H9 (cell line): Measurements from ENCODE around the gene TEX264. TPM values are rescaled to one million over a fixed set of nuclear protein-coding genes. Genes with fewer than 3 reads are reported as not detected.

Experiments
- DNase-seq: peaks from one replicate; pipeline ENCODE4 v3.0.0-alpha.2; 2017
- H2AFZ ChIP-seq: one replicate; pipeline ENCODE4 v1.6.1; 2013; ENCODE audit warnings: mild to moderate bottlenecking, low read length, control low read depth, moderate library complexity
- H2AK5ac ChIP-seq: 2 replicates; pipeline ENCODE4 v1.6.1; 2013; ENCODE audit warnings: low read length, control low read depth, mixed read lengths; ENCODE audit not compliant: insufficient read length
- H2BK120ac ChIP-seq: one replicate; pipeline ENCODE4 v1.6.1; 2013; ENCODE audit warnings: low read depth, mild to moderate bottlenecking, low read length, control low read depth, inconsistent platforms; ENCODE audit not compliant: poor library complexity, severe bottlenecking
- H2BK12ac ChIP-seq: 2 replicates; pipeline ENCODE4 v1.6.1; 2013; ENCODE audit warnings: low read length, control low read depth, mixed read lengths, low read depth; ENCODE audit not compliant: insufficient read length
- H2BK15ac ChIP-seq: 2 replicates; pipeline ENCODE4 v1.6.1; 2013; ENCODE audit warnings: low read depth, low read length, control low read depth
- H2BK20ac ChIP-seq: one replicate; pipeline ENCODE4 v1.6.1; 2013; ENCODE audit warnings: low read depth, mild to moderate bottlenecking, low read length, control low read depth, inconsistent platforms; ENCODE audit not compliant: poor library complexity, severe bottlenecking
- H2BK5ac ChIP-seq: 2 replicates; pipeline ENCODE4 v1.6.1; 2013; ENCODE audit warnings: low read length, control low read depth, mixed read lengths; ENCODE audit not compliant: insufficient read length
- H3K14ac ChIP-seq: 2 replicates; pipeline ENCODE4 v1.6.1; 2013; ENCODE audit warnings: low read length, control low read depth; ENCODE audit not compliant: insufficient read depth
- H3K18ac ChIP-seq: 2 replicates; pipeline ENCODE4 v1.6.1; 2013; ENCODE audit warnings: low read depth, mild to moderate bottlenecking, mixed read lengths, low read length, control low read depth; ENCODE audit not compliant: insufficient read length
- H3K23ac ChIP-seq: 2 replicates; pipeline ENCODE4 v1.6.1; 2013; ENCODE audit warnings: low read length, control low read depth, mixed read lengths, low read depth; ENCODE audit not compliant: insufficient read length
- H3K23me2 ChIP-seq: 2 replicates; pipeline ENCODE4 v1.6.1; 2013; ENCODE audit warnings: low read depth, mild to moderate bottlenecking, mixed read lengths, low read length, control low read depth; ENCODE audit not compliant: insufficient read length, poor library complexity, severe bottlenecking
- H3K27ac ChIP-seq: 2 replicates; pipeline ENCODE4 v1.5.1; 2013; ENCODE audit warnings: low read length, control low read depth, mixed read lengths, low read depth; ENCODE audit not compliant: insufficient read length
- H3K27me3 ChIP-seq: 2 replicates; pipeline ENCODE4 v1.6.1; 2013; ENCODE audit warnings: low read length, control low read depth, inconsistent platforms; ENCODE audit not compliant: insufficient read depth
- H3K4ac ChIP-seq: 2 replicates; pipeline ENCODE4 v1.6.1; 2013; ENCODE audit warnings: low read depth, mild to moderate bottlenecking, control low read depth, inconsistent platforms, low read length, moderate library complexity
- H3K4me1 ChIP-seq: 2 replicates; pipeline ENCODE4 v1.6.1; 2013; ENCODE audit warnings: low read length, control low read depth, inconsistent platforms; ENCODE audit not compliant: insufficient read depth
- H3K4me2 ChIP-seq: 2 replicates; pipeline ENCODE4 v1.6.1; 2013; ENCODE audit warnings: low read length, control low read depth, mixed read lengths; ENCODE audit not compliant: insufficient read length, insufficient read depth
- H3K56ac ChIP-seq: 2 replicates; pipeline ENCODE4 v1.6.1; 2013; ENCODE audit warnings: low read depth, mild to moderate bottlenecking, mixed read lengths, low read length, control low read depth; ENCODE audit not compliant: insufficient read length
- H3K79me1 ChIP-seq: 2 replicates; pipeline ENCODE4 v1.6.1; 2013; ENCODE audit warnings: low read depth, mild to moderate bottlenecking, moderate library complexity, low read length, control low read depth, inconsistent platforms; ENCODE audit not compliant: insufficient read depth, poor library complexity, severe bottlenecking
- H3K79me2 ChIP-seq: 2 replicates; pipeline ENCODE4 v1.6.1; 2013; ENCODE audit warnings: low read length, control low read depth, inconsistent platforms; ENCODE audit not compliant: insufficient read depth
- H3K9ac ChIP-seq: 2 replicates; pipeline ENCODE4 v1.6.1; 2013; ENCODE audit warnings: low read length, control low read depth, mixed read lengths; ENCODE audit not compliant: insufficient read length; ENCODE audit errors: extremely low read depth
- H3K9me3 ChIP-seq: one replicate; pipeline ENCODE4 v1.6.1; 2013; ENCODE audit warnings: low read depth, low read length, inconsistent platforms; ENCODE audit not compliant: control insufficient read depth
- H3T11ph ChIP-seq: one replicate; pipeline ENCODE4 v1.6.1; 2013; ENCODE audit warnings: mild to moderate bottlenecking, low read length, control low read depth, inconsistent platforms
- H4K20me1 ChIP-seq: one replicate; pipeline ENCODE4 v1.6.1; 2013; ENCODE audit not compliant: control insufficient read depth, insufficient read length, insufficient read depth
- H4K5ac ChIP-seq: 2 replicates; pipeline ENCODE4 v1.6.1; 2013; ENCODE audit warnings: low read depth, mild to moderate bottlenecking, mixed read lengths, low read length, control low read depth; ENCODE audit not compliant: insufficient read length
- H4K8ac ChIP-seq: replicated peaks from 2 replicates; pipeline ENCODE4 v1.6.1; 2013; ENCODE audit warnings: low read length, control low read depth, mixed read lengths, low read depth; ENCODE audit not compliant: insufficient read length
- H4K91ac ChIP-seq: 2 replicates; pipeline ENCODE4 v1.6.1; 2013; ENCODE audit warnings: low read depth, mild to moderate bottlenecking, moderate library complexity, mixed read lengths, low read length, control low read depth; ENCODE audit not compliant: insufficient read length
- H3K27ac Mint-ChIP-seq, 3 experiments: 2 replicates in 2 of 3; 3 replicates in 1 of 3; pipeline ENCODE4 v1.8.0; 2020 to 2021; ENCODE audit warnings: mixed read lengths in 3 of 3, mild to moderate bottlenecking in 1 of 3, moderate library complexity in 1 of 3
- H3K27me3 Mint-ChIP-seq: 2 replicates; pipeline ENCODE4 v1.8.0; 2021; ENCODE audit warnings: low read depth, mild to moderate bottlenecking, moderate library complexity, mixed read lengths
- H3K36me3 Mint-ChIP-seq, 3 experiments: 2 replicates in 2 of 3; 3 replicates in 1 of 3; pipeline ENCODE4 v1.8.0; 2020 to 2021; ENCODE audit warnings: low read depth in 3 of 3, mixed read lengths in 3 of 3; ENCODE audit not compliant: insufficient read depth in 1 of 3
- H3K4me1 Mint-ChIP-seq, 2 experiments: 2 replicates each; pipeline ENCODE4 v1.8.0; 2020; ENCODE audit warnings: mixed read lengths in 2 of 2
- H3K4me3 Mint-ChIP-seq, 2 experiments: 2 replicates in 1 of 2; 3 replicates in 1 of 2; pipeline ENCODE4 v1.8.0; 2020 to 2021; ENCODE audit warnings: mild to moderate bottlenecking in 2 of 2, mixed read lengths in 2 of 2, moderate library complexity in 1 of 2
- H3K9me3 Mint-ChIP-seq, 2 experiments: 2 replicates in 1 of 2; 3 replicates in 1 of 2; pipeline ENCODE4 v1.8.0; 2020; ENCODE audit warnings: mild to moderate bottlenecking in 2 of 2, mixed read lengths in 2 of 2, moderate library complexity in 1 of 2
- CTCF ChIP-seq: fragments of 200-600 bp; sonication (generic); conservative IDR thresholded peaks from 3 replicates; pipeline ENCODE4 v1.8.0; 2021; ENCODE audit warnings: antibody characterized with exemption, mild to moderate bottlenecking
- WGBS: extraction: QIAGEN DNeasy Blood & Tissue Kit; methylation state at CpG from one replicate; pipeline ENCODE4 v1.1.7; 2013; ENCODE audit warnings: missing lambda C conversion rate, low lambda C conversion rate, mixed read lengths; ENCODE audit not compliant: insufficient read length; ENCODE audit errors: extremely low coverage; 5-methylcytosine and 5-hydroxymethylcytosine counted together
- total RNA-seq: library from RNA; stranded (reverse); gene quantifications from 2 replicates; pipeline ENCODE4 v1.2.1, GENCODE V29; 2021

TEX264 gene
- total RNA-seq, 1 experiment from 2014 or later: 17.3 TPM

- Mint-ChIP-seq H3K9me3 (no peaks in the 10 kb centered on the region), H3K27me3 (no peaks in the 10 kb centered on the region), H3K4me3 (no peak overlapping the region), H3K4me1 (peaks cover 15% of the 10 kb centered on the region in 2 experiments), H3K36me3 (peaks cover 2 to 8% (median 3%) of the 10 kb centered on the region in 3 experiments; a peak in 3 of 7 replicates), H3K27ac (peak overlapping the region in 1 of 3 experiments; percentile 68; a peak in 1 of 7 replicates)
- no peaks in the 10 kb centered on the region for H3K79me2 ChIP-seq
- TF ChIP-seq CTCF: no peak
- no peak overlapping the region for H3K9ac ChIP-seq
- H3K27ac ChIP-seq: no peak overlapping the region
- no peak overlapping the region for H2BK120ac ChIP-seq
- no peaks in the 10 kb centered on the region for H3K23me2 ChIP-seq
- WGBS: no CpG with 5 or more reads among the region's 4 CpGs
- H2BK5ac ChIP-seq: no peak overlapping the region
- H3K27me3 ChIP-seq: no peaks in the 10 kb centered on the region
- H3K56ac ChIP-seq: no peak overlapping the region
- H3T11ph ChIP-seq: no peak overlapping the region
- H2BK20ac ChIP-seq: no peak overlapping the region
- H3K23ac ChIP-seq: no peak overlapping the region
- H3K4me1 ChIP-seq: no peaks in the 10 kb centered on the region; the same call in 1 of the 2 replicates
- H4K8ac ChIP-seq: no peak overlapping the region
- DNase-seq: no peak
- no peak overlapping the region for H3K4me2 ChIP-seq
- no peak overlapping the region for H4K5ac ChIP-seq
- H3K14ac ChIP-seq: no peak overlapping the region
- H3K18ac ChIP-seq: no peak overlapping the region
- H3K79me1 ChIP-seq: no peaks in the 10 kb centered on the region
- no peak overlapping the region for H2AK5ac ChIP-seq
- no peak overlapping the region for H4K91ac ChIP-seq
- H2AFZ ChIP-seq: no peak overlapping the region
- no peak overlapping the region for H3K4ac ChIP-seq
- H2BK15ac ChIP-seq: no peak overlapping the region
- no peak overlapping the region for H2BK12ac ChIP-seq
- H3K9me3 ChIP-seq: no peaks in the 10 kb centered on the region
- H4K20me1 ChIP-seq: no peaks in the 10 kb centered on the region
Observed at GRCh38 chr3:51622868-51623267, 48.2 kb upstream of the TEX264 start.
